Epithelial cell of esophagus (primary cell): Measurements from ENCODE around the gene SMAGP.
"Not testable (repeated sequence)": the region's sequence is repeated elsewhere in the genome, so short reads cannot be mapped to it uniquely, and the experiment has no call there.

Experiments used
- DNase-seq: peaks from one replicate; pipeline ENCODE4 v3.0.0; 2010; ENCODE audit warnings: low read depth
- H3K4me3 ChIP-seq: 2 replicates; pipeline ENCODE4 v1.5.1; 2011; ENCODE audit warnings: mild to moderate bottlenecking, low read length, control low read depth
- TF ChIP-seq, protein P1 (sequence below): IDR thresholded peaks from 2 replicates; pipeline ENCODE4 v1.5.1; 2011; ENCODE audit warnings: low read depth, mild to moderate bottlenecking, low read length, control low read depth, inconsistent platforms; ENCODE audit not compliant: insufficient read depth; ENCODE audit errors: missing control alignments

The SMAGP gene

DNA sequence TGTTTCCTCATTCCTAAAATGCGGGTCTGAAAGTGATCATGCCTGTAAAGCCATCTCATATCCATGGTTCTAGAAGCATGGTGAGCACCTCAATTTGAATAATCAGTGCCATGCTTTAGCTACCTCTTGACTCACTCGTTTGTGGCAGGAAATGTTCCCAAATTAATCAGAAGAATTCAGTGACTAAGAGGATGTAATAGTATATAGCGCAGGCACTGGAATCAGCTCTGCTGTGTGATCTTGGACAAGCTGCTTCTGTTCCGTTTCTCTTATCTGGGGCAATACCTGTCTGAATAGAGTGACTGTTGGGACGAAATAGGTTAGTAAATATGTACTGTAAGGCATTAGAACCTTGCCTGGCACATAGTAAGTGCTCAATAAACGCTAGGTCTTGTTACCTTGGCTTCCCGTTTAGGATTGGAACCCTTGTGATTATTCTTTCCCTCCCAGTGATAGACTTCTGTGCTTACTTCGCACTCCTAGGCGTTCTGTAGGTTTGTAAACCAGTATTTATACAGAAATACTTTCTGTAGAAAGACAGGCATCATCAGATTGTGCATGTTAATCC lies 820 bp upstream of the SMAGP start:
- peak; percentile 90 for DNase-seq
- TF ChIP-seq, protein P1, sequence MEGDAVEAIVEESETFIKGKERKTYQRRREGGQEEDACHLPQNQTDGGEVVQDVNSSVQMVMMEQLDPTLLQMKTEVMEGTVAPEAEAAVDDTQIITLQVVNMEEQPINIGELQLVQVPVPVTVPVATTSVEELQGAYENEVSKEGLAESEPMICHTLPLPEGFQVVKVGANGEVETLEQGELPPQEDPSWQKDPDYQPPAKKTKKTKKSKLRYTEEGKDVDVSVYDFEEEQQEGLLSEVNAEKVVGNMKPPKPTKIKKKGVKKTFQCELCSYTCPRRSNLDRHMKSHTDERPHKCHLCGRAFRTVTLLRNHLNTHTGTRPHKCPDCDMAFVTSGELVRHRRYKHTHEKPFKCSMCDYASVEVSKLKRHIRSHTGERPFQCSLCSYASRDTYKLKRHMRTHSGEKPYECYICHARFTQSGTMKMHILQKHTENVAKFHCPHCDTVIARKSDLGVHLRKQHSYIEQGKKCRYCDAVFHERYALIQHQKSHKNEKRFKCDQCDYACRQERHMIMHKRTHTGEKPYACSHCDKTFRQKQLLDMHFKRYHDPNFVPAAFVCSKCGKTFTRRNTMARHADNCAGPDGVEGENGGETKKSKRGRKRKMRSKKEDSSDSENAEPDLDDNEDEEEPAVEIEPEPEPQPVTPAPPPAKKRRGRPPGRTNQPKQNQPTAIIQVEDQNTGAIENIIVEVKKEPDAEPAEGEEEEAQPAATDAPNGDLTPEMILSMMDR, result no peak
- H3K4me3 ChIP-seq, result peak overlapping the region; percentile 63

DNA sequence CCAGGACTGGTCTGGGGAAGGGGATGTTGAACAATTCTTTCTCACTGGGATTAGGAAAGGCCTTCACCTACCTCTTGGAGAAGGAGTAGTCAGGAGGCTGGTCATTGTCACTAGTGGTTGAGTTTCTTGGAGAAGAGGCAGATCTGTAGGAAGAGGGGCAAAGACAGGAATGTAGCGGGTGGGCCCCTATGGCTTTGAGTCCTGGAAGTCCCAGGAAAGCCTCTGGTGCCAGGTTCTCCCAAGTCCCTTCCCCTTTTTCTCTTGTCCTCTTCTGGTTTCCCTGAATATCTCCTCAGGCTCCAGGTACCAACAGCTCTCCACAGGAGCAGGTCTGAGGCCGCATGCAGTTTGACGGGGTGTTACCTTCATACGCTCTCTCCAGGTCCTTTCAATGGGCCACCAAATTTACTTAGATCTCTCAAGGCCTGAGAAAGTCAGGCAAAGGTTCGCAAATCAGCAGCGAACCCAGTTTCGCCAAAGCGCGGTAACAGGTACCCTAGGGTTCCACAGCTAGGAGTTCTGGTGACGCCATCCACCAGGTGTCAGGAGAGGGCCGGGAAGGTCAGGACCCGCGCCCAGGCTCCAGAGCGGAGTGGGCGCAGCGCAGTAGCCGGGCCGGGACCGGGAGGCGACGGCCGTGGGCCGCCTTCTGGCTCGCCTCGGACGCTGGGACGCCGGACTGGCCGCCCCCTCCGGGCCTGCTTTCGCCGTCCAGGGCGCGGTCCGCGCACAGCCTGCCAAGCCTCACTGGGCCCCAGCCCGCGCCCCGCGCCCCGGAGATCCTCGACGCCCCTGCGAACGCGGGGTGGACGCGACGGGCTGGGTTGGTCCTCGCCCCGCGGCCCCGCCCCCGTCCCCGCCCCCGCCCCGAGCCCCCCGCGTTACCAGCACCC lies 795 bp downstream of the SMAGP start:
- TF ChIP-seq, protein P1, result peak; percentile 43
- DNase-seq, result peak; percentile 65
- peak overlapping the region; percentile 63 for H3K4me3 ChIP-seq

DNA sequence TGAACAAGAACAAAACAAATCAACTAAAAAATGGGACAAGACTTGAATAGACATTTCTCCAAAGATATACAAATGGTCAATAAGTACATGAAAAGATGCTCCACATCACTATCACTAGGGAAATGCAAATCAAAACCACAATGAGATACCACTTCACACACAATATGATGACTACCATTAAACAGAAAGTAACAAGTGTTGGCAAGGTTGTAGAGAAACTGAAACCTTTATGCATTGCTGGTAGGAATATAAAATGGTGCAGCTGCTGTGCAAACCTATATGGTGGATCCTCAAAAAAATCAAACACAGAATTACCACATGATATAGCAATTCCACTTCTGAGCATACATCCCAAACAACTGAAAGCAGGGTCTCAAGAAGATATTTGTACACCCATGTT lies 5.2 kb downstream of the SMAGP start:
- no peak overlapping the region for H3K4me3 ChIP-seq
- TF ChIP-seq, protein P1, result no peak
- no peak for DNase-seq

DNA sequence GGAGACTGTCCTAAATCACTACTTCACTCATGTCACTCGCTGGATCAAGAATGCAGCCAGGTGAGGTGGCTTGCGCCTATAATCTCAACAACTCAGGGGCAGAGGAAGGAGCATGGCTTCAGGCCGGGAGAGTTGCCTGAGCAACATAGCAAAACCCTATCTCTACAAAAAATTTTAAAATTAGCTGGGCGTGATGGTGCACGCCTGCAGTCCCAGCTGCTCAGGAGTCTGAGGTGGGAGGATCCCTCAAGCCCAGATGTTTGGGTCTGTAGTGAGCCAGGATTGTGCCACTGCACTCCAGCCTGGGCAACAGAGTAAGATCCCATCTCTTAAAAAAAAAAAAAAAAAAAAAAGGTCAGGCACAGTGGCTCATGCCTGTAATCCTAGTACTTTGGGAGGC lies 5.9 kb downstream of the SMAGP start:
- H3K4me3 ChIP-seq, result no peak overlapping the region
- TF ChIP-seq, protein P1, result no peak
- no peak for DNase-seq

DNA sequence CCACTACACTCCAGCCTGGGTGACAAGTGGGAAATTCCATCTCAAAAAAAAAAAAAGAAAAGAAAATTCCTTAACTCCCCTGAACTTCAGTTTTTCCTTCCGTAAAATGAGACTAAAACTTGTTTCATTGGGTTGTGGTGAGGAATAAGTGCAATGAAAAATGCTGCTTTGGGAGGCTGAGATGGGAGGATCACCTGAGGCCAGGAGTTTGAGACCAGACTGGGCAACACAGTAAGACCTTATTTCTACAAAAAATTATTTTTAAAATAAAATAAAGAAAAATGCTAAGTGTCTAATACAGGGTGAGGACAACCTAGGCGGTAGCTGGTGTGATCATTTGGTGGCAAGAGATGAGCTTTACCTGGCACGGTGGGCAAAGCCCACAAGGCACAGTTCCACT lies 6.9 kb downstream of the SMAGP start:
- TF ChIP-seq, protein P1, result no peak
- no peak overlapping the region for H3K4me3 ChIP-seq
- no peak for DNase-seq

DNA sequence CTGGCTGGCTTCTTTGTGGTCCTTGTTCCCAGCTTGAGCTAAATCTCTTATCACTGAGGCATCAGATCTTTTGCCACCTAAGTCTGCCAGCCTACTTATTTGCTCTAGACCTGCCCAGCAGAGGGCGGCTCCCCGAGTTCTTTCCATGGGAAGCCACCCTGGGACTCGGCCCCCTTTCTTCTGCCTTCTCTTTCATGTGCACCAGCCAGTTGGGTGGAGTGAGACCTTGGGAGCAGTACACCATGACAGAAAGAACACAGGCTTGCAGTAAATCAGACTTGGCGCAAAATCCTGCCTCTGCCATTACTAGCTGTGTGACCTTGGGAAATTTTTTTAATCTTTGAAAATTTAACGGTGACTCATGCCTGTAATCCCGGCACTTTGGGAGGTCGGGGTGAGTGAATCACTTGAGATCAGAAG lies 7.4 kb downstream of the SMAGP start:
- no peak overlapping the region for H3K4me3 ChIP-seq
- peak; percentile 53 for DNase-seq
- TF ChIP-seq, protein P1, result peak; percentile 53

DNA sequence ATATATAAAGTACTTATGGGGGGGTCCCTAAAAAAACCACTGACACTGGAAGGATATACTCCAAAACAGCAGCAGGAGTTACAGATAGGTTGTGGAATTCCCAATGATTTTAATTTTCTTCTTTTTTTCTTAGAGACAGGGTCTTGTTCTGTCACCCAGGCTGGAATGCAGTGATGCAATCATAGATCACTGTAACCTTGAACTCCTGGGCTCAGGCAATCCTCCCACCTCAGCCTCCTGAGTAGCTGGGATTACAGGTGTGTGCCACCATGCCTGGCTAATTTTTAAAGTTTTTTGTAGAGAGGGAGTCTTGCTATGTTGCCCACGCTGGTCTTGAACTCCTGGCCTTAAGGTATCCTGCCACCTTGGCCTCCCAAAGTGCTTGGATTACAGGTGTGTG lies 10.6 kb downstream of the SMAGP start:
- DNase-seq, H3K4me3 ChIP-seq: not testable (repeated sequence)
